ENCODE data around the gene P2RY14. TPM values are rescaled to one million over a fixed set of nuclear protein-coding genes. Genes with fewer than 3 reads are reported as not detected.

P2RY14 gene
- total RNA-seq, 4 donors from 2014 or later: 1.8 to 3.7 (median 2.8) TPM

GRCh38 chr3:151314137-151314536 lies 35.8 kb upstream of the P2RY14 start:
- no peak for TF ChIP-seq POLR2A (IDR thresholded peaks at IDR 0.05)
- no peak for TF ChIP-seq CTCF (IDR thresholded peaks at IDR 0.05)
- DNase-seq (ENCODE audit: low spot score in 2 of 2): no peak
- WGBS, 2 donors: 89 to 91% methylated on average over 2 of the region's 2 CpGs
- H3K4me3 ChIP-seq (ENCODE audit: low read depth, poor library complexity, severe bottlenecking): no peak overlapping the region
- intact Hi-C loops (cut with DNase I; ENCODE audit: low total_unique reads): no loop called here

- intact Hi-C loops (cut with DNase I; ENCODE audit: low total_unique reads): no loop called here
- DNase-seq (ENCODE audit: low spot score in 2 of 2): no peak
- TF ChIP-seq POLR2A (IDR thresholded peaks at IDR 0.05) (no peak), CTCF (IDR thresholded peaks at IDR 0.05) (no peak)
- H3K4me3 ChIP-seq (ENCODE audit: low read depth, poor library complexity, severe bottlenecking): no peak overlapping the region
- WGBS, 2 donors: 72 to 84% methylated on average over 3 of the region's 3 CpGs
Observed at GRCh38 chr3:151312972-151313371, 34.6 kb upstream of the P2RY14 start.

GRCh38 chr3:151309566-151309965 lies 31.2 kb upstream of the P2RY14 start:
- no peak for DNase-seq (ENCODE audit: low spot score in 2 of 2)
- WGBS, 2 donors: 87 to 93% methylated on average over 2 of the region's 2 CpGs
- H3K4me3 ChIP-seq (ENCODE audit: low read depth, poor library complexity, severe bottlenecking): no peak overlapping the region
- no peak for TF ChIP-seq CTCF (IDR thresholded peaks at IDR 0.05)
- TF ChIP-seq POLR2A (IDR thresholded peaks at IDR 0.05): no peak
- intact Hi-C loops (cut with DNase I; ENCODE audit: low total_unique reads): no loop called here

GRCh38 chr3:151307583-151308488 lies 29.5 kb upstream of the P2RY14 start:
- intact Hi-C loops (cut with DNase I; ENCODE audit: low total_unique reads): no loop called here
- TF ChIP-seq CTCF (IDR thresholded peaks at IDR 0.05): no peak
- no peak for TF ChIP-seq POLR2A (IDR thresholded peaks at IDR 0.05)
- no peak for DNase-seq (ENCODE audit: low spot score in 2 of 2)
- H3K4me3 ChIP-seq (ENCODE audit: low read depth, poor library complexity, severe bottlenecking): no peak overlapping the region
- WGBS, 2 donors: 71 to 76% methylated on average over 1 of the region's 1 CpG

GRCh38 chr3:151307131-151307530 lies 28.8 kb upstream of the P2RY14 start:
- no peak overlapping the region for H3K4me3 ChIP-seq (ENCODE audit: low read depth, poor library complexity, severe bottlenecking)
- TF ChIP-seq POLR2A (IDR thresholded peaks at IDR 0.05) (no peak), CTCF (IDR thresholded peaks at IDR 0.05) (no peak)
- intact Hi-C loops (cut with DNase I; ENCODE audit: low total_unique reads): no loop called here
- no peak for DNase-seq (ENCODE audit: low spot score in 2 of 2)
